ENCODE measurements around the gene ARID3B. TPM values are rescaled to one million over a fixed set of nuclear protein-coding genes. Genes with fewer than 3 reads are reported as not detected.

ARID3B gene
- total RNA-seq, 1 donor, result 11.0 TPM

DNA sequence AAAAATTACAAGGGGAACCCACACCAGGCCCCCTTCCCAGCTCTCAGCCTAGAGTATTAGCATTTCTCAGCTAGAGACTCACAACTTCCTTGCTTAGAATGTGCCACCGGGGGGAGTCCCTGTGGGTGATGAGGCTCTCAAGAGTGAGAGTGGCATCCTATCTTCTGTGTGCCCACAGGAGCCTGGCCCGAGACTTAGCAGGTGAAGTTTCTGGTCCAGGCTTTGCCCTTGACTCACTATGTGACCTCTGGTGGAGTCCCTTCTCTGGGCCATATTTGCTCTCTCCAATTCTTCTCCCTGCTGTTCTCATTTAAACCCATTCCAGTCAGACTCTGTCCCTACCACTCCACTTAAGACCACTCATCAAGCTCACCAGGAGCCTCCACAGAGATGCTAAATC, 92.8 kb downstream of the ARID3B start:
- DNase-seq (ENCODE audit: low read depth in 2 of 3, low spot score in 2 of 3), result no peak

DNA sequence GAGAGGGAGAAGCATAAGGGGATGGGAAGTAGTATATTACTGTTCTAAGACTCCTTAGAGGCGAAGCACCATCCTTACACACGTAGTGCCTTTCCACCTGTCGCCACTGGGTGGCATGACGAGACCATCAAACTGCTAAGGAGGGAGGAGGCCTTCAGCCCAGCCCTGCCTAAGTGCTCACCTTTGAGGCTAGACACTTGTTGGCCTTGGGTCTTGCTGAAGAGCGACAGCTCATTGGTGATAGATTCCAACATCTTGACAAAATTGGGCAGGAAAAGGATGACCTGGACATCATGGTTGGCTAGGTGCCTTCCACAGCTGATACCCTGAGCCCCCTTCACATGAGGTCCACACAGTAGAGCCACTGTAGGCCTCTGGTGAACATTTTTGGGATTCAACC, 94.2 kb downstream of the ARID3B start:
- peak; percentile 51 to 82 (median 70) for DNase-seq (ENCODE audit: low read depth in 2 of 3, low spot score in 2 of 3)

DNA sequence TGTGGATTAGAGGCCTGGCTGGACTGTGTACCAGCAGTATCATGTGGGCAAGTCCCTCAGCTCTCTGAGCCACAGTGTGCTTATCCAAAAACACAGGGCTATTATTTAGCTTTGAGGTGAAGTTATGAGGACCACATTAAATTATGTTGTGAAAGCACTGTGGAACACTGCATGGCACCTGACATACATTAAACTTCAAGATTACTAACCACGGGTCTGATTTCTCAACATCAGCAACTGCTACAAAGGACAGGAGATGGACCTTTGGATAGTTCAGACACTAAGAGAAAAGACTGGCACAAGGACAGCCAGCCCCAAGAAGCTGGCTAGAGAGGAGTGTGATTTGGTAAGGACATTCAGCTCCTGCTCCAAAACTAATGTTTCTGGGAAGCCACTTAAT, 96.0 kb downstream of the ARID3B start:
- DNase-seq (ENCODE audit: low read depth in 2 of 3, low spot score in 2 of 3), result no peak

DNA sequence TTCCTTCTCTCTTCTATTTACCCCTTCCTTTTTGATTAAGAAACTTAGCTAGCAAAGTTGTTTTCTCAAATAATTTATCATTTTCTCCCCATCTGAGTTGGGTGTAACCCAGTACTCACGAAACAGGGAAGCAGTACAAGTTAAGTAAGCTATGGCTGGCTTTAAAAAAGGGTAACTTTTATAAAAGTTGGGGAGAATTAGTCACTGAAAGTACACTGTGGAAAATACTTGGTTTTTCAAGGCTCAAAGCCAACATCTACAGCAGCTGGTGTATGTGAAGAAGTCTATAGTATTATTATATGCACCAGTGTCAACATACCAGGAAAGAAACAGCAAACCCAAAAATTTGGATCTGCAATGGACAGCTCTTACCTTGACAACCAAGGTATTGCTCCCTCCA, 100.1 kb downstream of the ARID3B start:
- DNase-seq (ENCODE audit: low read depth in 2 of 3, low spot score in 2 of 3), result no peak

DNA sequence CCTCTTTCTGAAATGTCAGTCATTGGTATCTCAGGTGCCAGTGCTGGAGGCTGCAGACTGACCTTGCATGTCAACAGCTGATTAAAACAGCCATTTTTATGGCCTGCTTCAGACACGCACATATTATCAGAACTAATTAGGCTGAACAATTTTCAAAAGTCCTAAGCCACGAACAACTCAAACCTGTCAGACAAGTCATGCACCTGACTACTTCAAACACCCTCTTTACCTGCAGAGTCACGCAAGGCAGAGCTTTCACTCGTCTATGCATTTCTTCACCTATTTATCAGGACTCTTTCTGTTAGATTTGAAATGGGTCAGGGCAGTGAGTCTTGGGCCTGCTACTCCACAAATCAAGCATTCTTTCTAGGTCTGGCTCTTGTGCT, 101.3 kb downstream of the ARID3B start:
- no peak for DNase-seq (ENCODE audit: low read depth in 2 of 3, low spot score in 2 of 3)

DNA sequence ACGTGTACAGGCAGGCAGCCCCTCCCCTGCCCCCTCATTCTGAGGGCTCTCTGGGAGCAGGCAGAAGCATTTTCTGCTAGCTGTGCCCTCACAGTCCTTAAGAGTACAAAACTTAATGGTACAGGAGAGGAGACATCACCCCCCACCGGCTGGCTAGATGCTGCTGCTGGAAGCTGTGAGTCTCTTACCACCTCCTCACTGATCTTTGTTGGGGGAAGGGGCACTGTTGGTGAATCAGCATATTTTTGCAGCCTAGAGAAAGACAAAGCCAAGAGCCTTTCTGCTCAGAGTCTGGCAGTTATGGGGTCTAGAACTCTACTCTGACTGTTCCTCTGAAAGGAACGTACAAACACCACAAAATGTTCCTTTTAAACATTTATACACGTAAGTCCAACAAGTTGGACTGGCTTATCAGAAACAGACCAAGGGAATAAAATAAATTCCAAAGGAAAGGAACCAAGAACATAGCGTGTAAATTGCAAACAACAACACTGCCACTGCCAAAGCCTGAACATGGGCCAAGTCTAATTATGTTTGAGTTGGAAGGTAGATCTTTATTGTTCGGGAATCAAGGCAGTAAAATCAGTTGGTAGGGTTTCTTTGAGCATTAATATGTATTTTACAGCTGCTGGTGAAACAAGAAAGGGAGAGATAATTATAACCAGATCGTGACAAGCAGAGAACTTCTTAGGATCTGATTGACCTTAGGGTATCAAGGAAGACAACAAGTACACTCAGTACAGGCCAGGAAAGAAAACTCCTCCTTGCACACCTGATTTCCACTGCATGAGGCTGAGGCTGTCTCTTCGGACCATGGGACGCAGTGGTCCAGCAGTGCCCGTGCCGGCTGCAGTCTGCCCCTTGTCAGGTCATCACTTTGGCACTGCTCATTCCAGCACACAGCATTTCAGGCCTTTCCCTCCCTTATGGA, 102.0 kb downstream of the ARID3B start:
- peak in 2 of 3 donors; percentile 37 to 75 for DNase-seq (ENCODE audit: low read depth in 2 of 3, low spot score in 2 of 3)

DNA sequence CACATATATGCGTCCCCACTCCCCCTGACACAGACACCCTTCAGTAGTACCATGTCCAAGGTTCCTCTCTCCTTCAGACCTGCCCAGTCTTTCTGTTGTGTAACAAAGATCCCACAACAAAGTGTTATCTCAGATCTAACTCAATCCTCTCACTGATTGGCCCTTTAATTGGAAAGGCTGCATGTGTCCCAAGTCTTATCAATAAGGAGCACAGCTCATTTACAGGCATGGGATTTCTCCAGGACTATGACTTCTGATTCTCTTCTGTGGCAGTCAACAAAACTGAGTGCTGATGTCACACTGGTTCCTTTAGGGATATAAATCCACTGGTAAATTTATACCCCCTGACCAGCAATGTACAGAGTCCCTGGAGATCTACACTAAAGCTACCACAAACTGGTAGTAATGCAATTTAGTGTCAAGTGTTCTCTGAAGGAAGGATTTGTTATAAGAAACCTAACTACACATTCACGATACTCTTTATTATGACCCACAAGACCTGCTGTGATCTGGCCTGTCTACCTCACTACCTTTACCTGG, 102.7 kb downstream of the ARID3B start:
- DNase-seq (ENCODE audit: low read depth in 2 of 3, low spot score in 2 of 3), result no peak

DNA sequence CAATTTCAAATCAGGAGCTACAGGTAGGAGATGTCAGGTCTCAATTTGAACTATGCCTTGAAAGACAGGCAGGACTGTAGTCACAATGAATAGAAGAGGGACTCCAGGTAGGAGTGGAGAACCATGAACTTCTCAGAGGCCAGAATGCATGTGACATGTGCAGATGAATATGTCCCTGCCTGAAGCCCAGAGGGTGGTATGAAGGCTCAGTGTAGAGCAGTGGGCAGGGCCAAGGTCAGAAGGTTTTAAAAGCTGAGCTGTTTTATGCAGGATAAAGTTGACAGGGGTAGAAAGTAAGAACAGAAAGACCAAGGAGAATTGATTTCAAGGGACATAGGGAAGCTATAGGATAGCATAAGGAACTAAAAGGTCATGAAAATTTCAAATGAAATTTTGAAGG, 105.5 kb downstream of the ARID3B start:
- DNase-seq (ENCODE audit: low read depth in 2 of 3, low spot score in 2 of 3), result no peak

Other genes starting within 250 kb of the ARID3B start
- gene CYP11A1, start 173.6 kb upstream of the ARID3B start, total RNA-seq, result not detected
- 19.4 TPM for gene SEMA7A, start 107.3 kb upstream of the ARID3B start, total RNA-seq
- gene UBL7, start 80.1 kb upstream of the ARID3B start, total RNA-seq, result 94.0 TPM
- gene CLK3, start 74.6 kb downstream of the ARID3B start, total RNA-seq, result 117 TPM
- 19.4 TPM for gene EDC3, start 154.8 kb downstream of the ARID3B start, total RNA-seq
- gene CYP1A1, start 184.3 kb downstream of the ARID3B start, total RNA-seq, result 0.27 TPM
- gene CYP1A2, start 207.6 kb downstream of the ARID3B start, total RNA-seq, result not detected
- 118 TPM for gene CSK, start 240.9 kb downstream of the ARID3B start, total RNA-seq

All from hematopoietic multipotent progenitor cell (in vitro differentiated cells).